H1 (cell line): ENCODE results near the gene GDF2.

Source experiments
- BRCA1 ChIP-seq: IDR thresholded peaks from 2 replicates; pipeline ENCODE4 v1.6.1; 2012; ENCODE audit warnings: low read depth, low read length, improper control_type of control experiment
- EZH2 ChIP-seq: fragments of 200-600 bp; sonication (generic); IDR thresholded peaks from 2 replicates; pipeline ENCODE4 v1.7.1; 2012; ENCODE audit warnings: low read depth, mild to moderate bottlenecking, moderate library complexity, low read length, inconsistent platforms; ENCODE audit not compliant: severe bottlenecking
- GABPA ChIP-seq: IDR thresholded peaks from 2 replicates; pipeline ENCODE4 v1.6.1; 2011; ENCODE audit warnings: mild to moderate bottlenecking, low read length, moderate library complexity, borderline replicate concordance; ENCODE audit not compliant: insufficient read depth
- KDM1A ChIP-seq: fragments of 200-600, 300-600 bp; sonication (generic); IDR thresholded peaks from 2 replicates; pipeline ENCODE4 v1.7.1; 2016; ENCODE audit warnings: mild to moderate bottlenecking, low read length, borderline replicate concordance
- NANOG ChIP-seq: IDR thresholded peaks from 2 replicates; pipeline ENCODE4 v1.6.1; 2011; ENCODE audit warnings: low read length, low read depth, mild to moderate bottlenecking, inconsistent platforms; ENCODE audit not compliant: insufficient read depth, poor library complexity, severe bottlenecking
- POLR2A ChIP-seq, 2 experiments: IDR thresholded peaks; 1 replicate in 1 of 2; 2 replicates in 1 of 2; pipeline ENCODE4 v1.6.1; 2011; ENCODE audit warnings: low read depth in 2 of 2, low read length in 2 of 2, mild to moderate bottlenecking in 2 of 2; ENCODE audit errors: control extremely low read depth in 1 of 2
- POLR2AphosphoS5 ChIP-seq: IDR thresholded peaks from 2 replicates; pipeline ENCODE4 v1.6.1; 2011; ENCODE audit warnings: low read depth, low read length
- SP1 ChIP-seq: IDR thresholded peaks from 2 replicates; pipeline ENCODE4 v1.6.1; 2011; ENCODE audit warnings: low read depth, low read length
- TBP ChIP-seq: IDR thresholded peaks from 2 replicates; pipeline ENCODE4 v1.6.1; 2011; ENCODE audit warnings: low read depth, low read length, improper control_type of control experiment
- TF ChIP-seq, protein P1 (sequence below): IDR thresholded peaks from 2 replicates; pipeline ENCODE4 v1.6.1; 2011; ENCODE audit warnings: low read length, improper control_type of control experiment
- TF ChIP-seq, protein P2 (sequence below), 3 experiments: IDR thresholded peaks; 1 replicate in 2 of 3; 2 replicates in 1 of 3; pipeline versions ENCODE4 v1.5.1 to v1.6.1; 2011; ENCODE audit warnings: low read length in 3 of 3, mild to moderate bottlenecking in 3 of 3, inconsistent platforms in 2 of 3, low read depth in 1 of 3, moderate library complexity in 1 of 3; ENCODE audit not compliant: insufficient read depth in 1 of 3; ENCODE audit errors: control extremely low read depth in 1 of 3

DNA sequence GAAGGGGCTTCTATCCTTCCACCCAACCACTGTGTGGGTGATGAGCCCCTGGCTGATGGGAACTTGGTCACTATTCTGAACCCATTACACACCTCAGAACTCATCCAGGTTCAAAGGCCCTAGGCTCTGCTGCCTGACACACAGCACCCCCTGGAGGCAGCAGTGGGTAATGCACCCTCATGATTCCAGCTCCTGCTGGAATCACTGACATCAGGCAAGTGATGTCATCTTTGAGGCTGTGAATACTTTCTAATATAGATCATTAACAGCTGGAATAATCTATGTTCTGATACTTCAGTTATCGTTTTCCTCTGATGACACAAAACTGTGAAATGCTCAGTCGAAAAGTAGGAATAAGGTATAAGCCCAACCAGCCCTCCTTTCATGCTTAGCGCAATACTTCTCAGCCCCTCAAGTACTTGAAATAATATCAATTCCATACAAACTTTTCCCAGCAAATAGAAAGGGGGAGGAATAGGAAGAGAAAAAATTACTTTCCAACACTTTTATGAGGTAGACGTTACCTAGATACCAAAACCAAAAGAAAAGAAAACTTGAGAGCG lies 18.4 kb downstream of the GDF2 start:
- no peak for TF ChIP-seq GABPA
- TF ChIP-seq, protein P1, sequence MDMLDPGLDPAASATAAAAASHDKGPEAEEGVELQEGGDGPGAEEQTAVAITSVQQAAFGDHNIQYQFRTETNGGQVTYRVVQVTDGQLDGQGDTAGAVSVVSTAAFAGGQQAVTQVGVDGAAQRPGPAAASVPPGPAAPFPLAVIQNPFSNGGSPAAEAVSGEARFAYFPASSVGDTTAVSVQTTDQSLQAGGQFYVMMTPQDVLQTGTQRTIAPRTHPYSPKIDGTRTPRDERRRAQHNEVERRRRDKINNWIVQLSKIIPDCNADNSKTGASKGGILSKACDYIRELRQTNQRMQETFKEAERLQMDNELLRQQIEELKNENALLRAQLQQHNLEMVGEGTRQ, result no peak
- no peak for TF ChIP-seq EZH2
- TF ChIP-seq POLR2AphosphoS5, result no peak
- TF ChIP-seq NANOG, result no peak
- TF ChIP-seq, protein P2, sequence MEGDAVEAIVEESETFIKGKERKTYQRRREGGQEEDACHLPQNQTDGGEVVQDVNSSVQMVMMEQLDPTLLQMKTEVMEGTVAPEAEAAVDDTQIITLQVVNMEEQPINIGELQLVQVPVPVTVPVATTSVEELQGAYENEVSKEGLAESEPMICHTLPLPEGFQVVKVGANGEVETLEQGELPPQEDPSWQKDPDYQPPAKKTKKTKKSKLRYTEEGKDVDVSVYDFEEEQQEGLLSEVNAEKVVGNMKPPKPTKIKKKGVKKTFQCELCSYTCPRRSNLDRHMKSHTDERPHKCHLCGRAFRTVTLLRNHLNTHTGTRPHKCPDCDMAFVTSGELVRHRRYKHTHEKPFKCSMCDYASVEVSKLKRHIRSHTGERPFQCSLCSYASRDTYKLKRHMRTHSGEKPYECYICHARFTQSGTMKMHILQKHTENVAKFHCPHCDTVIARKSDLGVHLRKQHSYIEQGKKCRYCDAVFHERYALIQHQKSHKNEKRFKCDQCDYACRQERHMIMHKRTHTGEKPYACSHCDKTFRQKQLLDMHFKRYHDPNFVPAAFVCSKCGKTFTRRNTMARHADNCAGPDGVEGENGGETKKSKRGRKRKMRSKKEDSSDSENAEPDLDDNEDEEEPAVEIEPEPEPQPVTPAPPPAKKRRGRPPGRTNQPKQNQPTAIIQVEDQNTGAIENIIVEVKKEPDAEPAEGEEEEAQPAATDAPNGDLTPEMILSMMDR (IDR thresholded peaks at IDR 0.05; ENCODE audit: control extremely low read depth in 1 of 3, insufficient read depth in 1 of 3, low read depth in 1 of 3, low read length in 3 of 3), result peak; percentile 77 to 98 (median 96)
- TF ChIP-seq BRCA1, result no peak
- TF ChIP-seq TBP, result no peak
- TF ChIP-seq POLR2A (IDR thresholded peaks at IDR 0.05; ENCODE audit: control extremely low read depth in 1 of 2, low read depth in 2 of 2, low read length in 2 of 2), result no peak
- no peak for TF ChIP-seq KDM1A
- TF ChIP-seq SP1, result no peak
